Measurements from ENCODE around the gene CTNNBL1. TPM values are rescaled to one million over a fixed set of nuclear protein-coding genes. Genes with fewer than 3 reads are reported as not detected.
A peak's percentile ranks its signal among the peaks of the same experiment; 100 is the strongest.

Gene CTNNBL1
- total RNA-seq, 1 donor from 2014 or later, result 87.7 TPM

DNA sequence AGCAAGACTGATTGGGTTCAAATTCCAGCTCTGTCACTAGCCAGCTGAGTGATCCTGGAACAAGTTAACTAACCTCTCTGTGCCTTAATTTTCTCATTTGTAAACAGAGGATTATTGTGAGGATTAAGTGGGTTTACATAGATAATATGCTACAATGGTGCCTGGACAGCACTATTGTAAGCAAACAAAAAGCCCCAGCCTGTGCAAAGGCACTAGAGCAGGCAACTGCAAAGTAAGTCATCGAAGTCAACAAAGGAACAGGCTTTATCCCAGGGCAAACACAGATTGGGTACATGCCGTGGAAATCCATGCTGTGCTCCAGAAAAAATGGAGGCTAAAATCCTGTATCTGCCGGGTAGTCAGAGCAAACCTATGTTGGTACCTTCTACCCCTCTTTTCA is 43.2 kb upstream of the CTNNBL1 start:
- Mint-ChIP-seq H3K27ac (ENCODE audit: unreplicated experiment) (no peak overlapping the region), H3K27me3 (ENCODE audit: low read depth) (peaks cover 32% of the 10 kb centered on the region), H3K36me3 (ENCODE audit: low read depth) (no peaks in the 10 kb centered on the region), H3K4me1 (peaks cover 22% of the 10 kb centered on the region), H3K4me3 (no peak overlapping the region), H3K9me3 (no peaks in the 10 kb centered on the region)
- TF ChIP-seq, protein P1, sequence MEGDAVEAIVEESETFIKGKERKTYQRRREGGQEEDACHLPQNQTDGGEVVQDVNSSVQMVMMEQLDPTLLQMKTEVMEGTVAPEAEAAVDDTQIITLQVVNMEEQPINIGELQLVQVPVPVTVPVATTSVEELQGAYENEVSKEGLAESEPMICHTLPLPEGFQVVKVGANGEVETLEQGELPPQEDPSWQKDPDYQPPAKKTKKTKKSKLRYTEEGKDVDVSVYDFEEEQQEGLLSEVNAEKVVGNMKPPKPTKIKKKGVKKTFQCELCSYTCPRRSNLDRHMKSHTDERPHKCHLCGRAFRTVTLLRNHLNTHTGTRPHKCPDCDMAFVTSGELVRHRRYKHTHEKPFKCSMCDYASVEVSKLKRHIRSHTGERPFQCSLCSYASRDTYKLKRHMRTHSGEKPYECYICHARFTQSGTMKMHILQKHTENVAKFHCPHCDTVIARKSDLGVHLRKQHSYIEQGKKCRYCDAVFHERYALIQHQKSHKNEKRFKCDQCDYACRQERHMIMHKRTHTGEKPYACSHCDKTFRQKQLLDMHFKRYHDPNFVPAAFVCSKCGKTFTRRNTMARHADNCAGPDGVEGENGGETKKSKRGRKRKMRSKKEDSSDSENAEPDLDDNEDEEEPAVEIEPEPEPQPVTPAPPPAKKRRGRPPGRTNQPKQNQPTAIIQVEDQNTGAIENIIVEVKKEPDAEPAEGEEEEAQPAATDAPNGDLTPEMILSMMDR (conservative IDR thresholded peaks at IDR 0.05), result no peak
- DNase-seq (ENCODE audit: low read depth, low spot score), result no peak

DNA sequence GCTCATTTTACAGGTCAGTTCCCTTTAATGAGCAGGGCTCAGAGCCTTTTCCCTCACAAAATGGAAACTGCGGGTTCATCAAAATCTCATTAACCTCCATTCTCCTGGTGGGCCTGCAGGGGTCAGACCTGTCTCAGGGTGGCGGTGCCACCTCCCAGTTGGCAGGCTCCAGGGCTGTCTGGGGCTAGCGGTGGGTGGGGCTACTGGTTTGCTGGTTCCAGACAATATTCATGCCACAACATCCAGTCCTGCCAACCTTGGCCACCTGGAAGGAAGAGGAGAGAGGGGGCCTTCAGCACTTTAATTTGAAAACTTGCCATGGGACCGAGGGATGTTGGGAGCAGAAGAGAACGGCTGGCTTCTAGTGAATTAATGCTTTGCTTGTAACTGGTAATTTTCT is 41.9 kb upstream of the CTNNBL1 start:
- Mint-ChIP-seq H3K4me1 (peaks cover 22% of the 10 kb centered on the region), H3K27me3 (ENCODE audit: low read depth) (peaks cover 26% of the 10 kb centered on the region), H3K36me3 (ENCODE audit: low read depth) (no peaks in the 10 kb centered on the region), H3K4me3 (no peak overlapping the region), H3K9me3 (no peaks in the 10 kb centered on the region), H3K27ac (ENCODE audit: unreplicated experiment) (no peak overlapping the region)
- TF ChIP-seq, protein P1 (conservative IDR thresholded peaks at IDR 0.05), result peak; percentile 44
- no peak for DNase-seq (ENCODE audit: low read depth, low spot score)

DNA sequence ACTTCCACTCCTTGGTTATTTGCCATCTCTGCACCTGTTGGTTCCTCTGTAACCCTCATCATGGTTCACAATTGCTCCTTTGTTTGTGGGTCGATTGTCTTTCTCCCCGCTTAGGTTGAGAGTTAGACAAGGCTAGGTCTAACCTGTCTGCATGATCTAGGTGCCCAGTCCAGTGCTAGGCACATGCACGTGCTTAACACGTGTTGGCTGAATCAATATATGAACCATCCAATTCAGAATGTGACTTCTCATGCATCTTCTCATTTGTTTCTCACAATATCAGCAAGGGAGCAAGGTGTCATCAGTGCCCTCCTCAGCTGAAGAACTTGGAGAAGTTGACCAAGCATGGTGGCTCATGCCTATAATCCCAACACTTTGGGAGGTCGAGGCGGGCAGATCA is 36.9 kb upstream of the CTNNBL1 start:
- no peaks in the 10 kb centered on the region for H3K36me3 Mint-ChIP-seq (ENCODE audit: low read depth)
- H3K9me3 Mint-ChIP-seq, result no peaks in the 10 kb centered on the region
- TF ChIP-seq, protein P1 (conservative IDR thresholded peaks at IDR 0.05), result no peak
- no peak overlapping the region for H3K27ac Mint-ChIP-seq (ENCODE audit: unreplicated experiment)
- DNase-seq (ENCODE audit: low read depth, low spot score), result no peak
- H3K4me3 Mint-ChIP-seq, result no peak overlapping the region
- peaks cover 20% of the 10 kb centered on the region for H3K27me3 Mint-ChIP-seq (ENCODE audit: low read depth)
- peaks cover under 1% of the 10 kb centered on the region for H3K4me1 Mint-ChIP-seq

DNA sequence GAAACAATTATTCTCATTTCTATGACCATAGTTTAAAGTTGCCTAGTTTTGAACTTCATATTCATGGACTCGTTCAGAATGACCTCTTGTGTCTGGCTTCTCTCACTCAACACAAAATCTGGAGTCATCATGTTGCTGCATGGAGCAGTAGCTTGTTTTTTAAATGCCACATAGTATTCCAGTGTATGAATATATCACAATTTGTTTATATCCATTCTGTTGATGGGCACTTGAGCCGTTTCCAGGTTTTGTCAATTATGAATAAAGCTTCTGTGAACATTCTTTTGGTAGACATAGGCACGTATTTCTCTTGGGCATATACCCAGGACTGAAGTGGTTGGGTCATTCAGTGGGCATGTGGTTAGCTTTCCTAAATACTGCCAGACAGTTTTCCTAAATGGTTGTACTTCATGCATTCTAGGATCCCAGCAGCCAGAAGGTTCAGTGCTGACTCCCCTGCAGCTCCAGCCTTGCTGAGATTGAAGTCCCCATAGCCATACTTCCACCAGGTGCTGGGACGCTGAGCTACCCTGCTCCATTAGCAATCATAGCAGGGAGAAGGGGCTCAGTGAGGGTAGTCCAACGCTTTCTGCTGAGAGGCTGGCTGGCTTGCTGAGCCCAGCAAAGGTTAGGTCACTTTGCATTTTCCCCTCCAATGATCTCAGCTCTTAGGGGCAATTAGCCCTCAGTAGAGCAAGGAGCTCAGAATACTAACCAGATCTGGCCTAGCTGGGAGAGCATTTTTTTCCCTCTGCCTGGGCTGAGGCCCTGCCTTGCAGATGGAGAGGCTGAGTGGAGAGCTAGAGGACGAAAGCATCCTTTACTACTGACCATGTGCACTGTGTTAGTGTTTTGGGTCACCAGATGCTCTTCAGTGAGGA is 35.7 kb upstream of the CTNNBL1 start:
- H3K36me3 Mint-ChIP-seq (ENCODE audit: low read depth), result no peaks in the 10 kb centered on the region
- no peak for DNase-seq (ENCODE audit: low read depth, low spot score)
- no peak overlapping the region for H3K4me3 Mint-ChIP-seq
- H3K9me3 Mint-ChIP-seq, result no peaks in the 10 kb centered on the region
- no peaks in the 10 kb centered on the region for H3K4me1 Mint-ChIP-seq
- H3K27ac Mint-ChIP-seq (ENCODE audit: unreplicated experiment), result no peak overlapping the region
- peaks cover 12% of the 10 kb centered on the region for H3K27me3 Mint-ChIP-seq (ENCODE audit: low read depth)
- TF ChIP-seq, protein P1 (conservative IDR thresholded peaks at IDR 0.05), result no peak

DNA sequence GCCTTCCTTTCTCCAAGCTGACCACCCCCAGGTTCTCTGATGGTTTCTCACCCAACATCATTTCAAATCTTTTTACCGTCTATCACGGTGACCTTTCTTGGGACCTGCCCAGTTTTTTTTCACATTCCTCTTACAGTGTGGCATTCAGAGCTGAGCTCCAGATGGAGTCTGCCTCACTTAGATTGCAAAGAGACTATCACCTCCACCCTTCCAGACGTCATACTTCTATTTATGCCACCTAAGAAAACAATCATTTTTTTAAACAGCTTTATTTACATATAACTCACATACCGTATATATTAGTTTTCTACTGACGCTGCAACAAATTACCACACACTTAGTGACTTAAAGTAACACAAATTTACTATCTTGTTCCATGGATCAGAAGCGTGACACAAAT is 32.3 kb upstream of the CTNNBL1 start:
- Mint-ChIP-seq H3K4me3 (no peak overlapping the region), H3K9me3 (no peaks in the 10 kb centered on the region), H3K4me1 (no peaks in the 10 kb centered on the region), H3K27me3 (ENCODE audit: low read depth) (peaks cover 4% of the 10 kb centered on the region), H3K27ac (ENCODE audit: unreplicated experiment) (no peak overlapping the region), H3K36me3 (ENCODE audit: low read depth) (no peaks in the 10 kb centered on the region)
- TF ChIP-seq, protein P1 (conservative IDR thresholded peaks at IDR 0.05), result no peak
- DNase-seq (ENCODE audit: low read depth, low spot score), result no peak
